IMR-90 (cell line): ENCODE results near the gene PDLIM5. TPM values are rescaled to one million over a fixed set of nuclear protein-coding genes. Genes with fewer than 3 reads are reported as not detected.

Experiments
- ATAC-seq: fragments of 200-7000 bp; cut with Tn5 transposase; 2 replicates; pipeline ENCODE4 v1.9.1; 2020; ENCODE audit warnings: low read depth, mild to moderate bottlenecking, moderate library complexity
- BruUV-seq: library from RNA; stranded (reverse); fragments of 400-500 nt; replicated peaks from 2 replicates; lab custom pipeline; 2021; lab: Mats Ljungman, UMichigan
- CTCF ChIA-PET: fragments of 300-600 bp; formaldehyde crosslinking; extraction: SDS; loops from one replicate; lab custom pipeline; 2021; ENCODE audit warnings: antibody characterized with exemption; lab: Yijun Ruan, JAX
- POLR2A ChIA-PET: fragments of 300-600 bp; sonication (Branson Sonifier 250); formaldehyde crosslinking; loops from one replicate; lab custom pipeline; 2022; ENCODE audit warnings: antibody characterized with exemption; ENCODE audit not compliant: unreplicated experiment; lab: Charles Lee
- DNase-seq: peaks from one replicate; pipeline ENCODE4 v3.0.0; 2013
- H2AFZ ChIP-seq: replicated peaks from 2 replicates; pipeline ENCODE3; 2013; ENCODE audit warnings: low read length, mild to moderate bottlenecking; ENCODE audit not compliant: poor library complexity
- H2AK5ac ChIP-seq: 2 replicates; pipeline ENCODE4 v1.6.1; 2013; ENCODE audit warnings: low read depth, low read length, inconsistent platforms
- H2AK9ac ChIP-seq: replicated peaks from 2 replicates; pipeline ENCODE3; 2013; ENCODE audit warnings: mild to moderate bottlenecking, low read depth, low read length, moderate library complexity; ENCODE audit not compliant: poor library complexity
- H2BK120ac ChIP-seq: 2 replicates; pipeline ENCODE4 v1.6.1; 2013; ENCODE audit warnings: low read depth, low read length, inconsistent platforms
- H2BK15ac ChIP-seq: 3 replicates; pipeline ENCODE4 v1.6.1; 2013; ENCODE audit warnings: low read depth, low read length, inconsistent platforms
- H2BK20ac ChIP-seq: 2 replicates; pipeline ENCODE4 v1.6.1; 2013; ENCODE audit warnings: low read depth, mild to moderate bottlenecking, inconsistent platforms, low read length, moderate library complexity
- H2BK5ac ChIP-seq: 2 replicates; pipeline ENCODE4 v1.6.1; 2013; ENCODE audit warnings: mild to moderate bottlenecking, low read depth, low read length, inconsistent platforms; ENCODE audit not compliant: poor library complexity, severe bottlenecking
- H3K14ac ChIP-seq: replicated peaks from 2 replicates; pipeline ENCODE4 v1.6.1; 2013; ENCODE audit warnings: low read depth, low read length, inconsistent platforms
- H3K18ac ChIP-seq: 2 replicates; pipeline ENCODE4 v1.6.1; 2013; ENCODE audit warnings: low read depth, low read length, control low read depth
- H3K23ac ChIP-seq: 2 replicates; pipeline ENCODE4 v1.6.1; 2013; ENCODE audit warnings: low read depth, low read length, inconsistent platforms
- H3K27ac ChIP-seq: 2 replicates; pipeline ENCODE4 v1.5.1; 2013; ENCODE audit warnings: mild to moderate bottlenecking, control low read depth, low read length; ENCODE audit not compliant: insufficient read depth
- H3K27me3 ChIP-seq: 2 replicates; pipeline ENCODE4 v1.6.1; 2013; ENCODE audit warnings: low read length; ENCODE audit not compliant: control insufficient read depth, insufficient read depth
- H3K36me3 ChIP-seq: 2 replicates; pipeline ENCODE4 v1.6.1; 2013; ENCODE audit warnings: low read length, mixed read lengths; ENCODE audit not compliant: control insufficient read depth, insufficient read depth
- H3K4ac ChIP-seq: 2 replicates; pipeline ENCODE4 v1.6.1; 2013; ENCODE audit warnings: low read depth, low read length, inconsistent platforms
- H3K4me1 ChIP-seq: 2 replicates; pipeline ENCODE4 v1.6.1; 2013; ENCODE audit warnings: low read length, mixed read lengths; ENCODE audit not compliant: control insufficient read depth, insufficient read depth
- H3K4me2 ChIP-seq: 2 replicates; pipeline ENCODE4 v1.6.1; 2013; ENCODE audit warnings: low read depth, mild to moderate bottlenecking, control low read depth, low read length, moderate library complexity
- H3K4me3 ChIP-seq: 2 replicates; pipeline ENCODE4 v1.5.1; 2013; ENCODE audit warnings: low read depth, mild to moderate bottlenecking, control low read depth, low read length, moderate library complexity; ENCODE audit not compliant: insufficient read depth
- H3K56ac ChIP-seq: 2 replicates; pipeline ENCODE4 v1.6.1; 2013; ENCODE audit warnings: low read length, inconsistent platforms; ENCODE audit not compliant: insufficient read depth; ENCODE audit errors: extremely low read depth
- H3K79me1 ChIP-seq, 2 experiments: 2 replicates each; pipeline ENCODE4 v1.6.1; 2013; ENCODE audit warnings: low read length in 2 of 2, inconsistent platforms in 1 of 2, low read depth in 1 of 2
- H3K9ac ChIP-seq: 2 replicates; pipeline ENCODE4 v1.6.1; 2013; ENCODE audit warnings: low read depth, low read length, control low read depth
- H3K9me1 ChIP-seq: 2 replicates; pipeline ENCODE4 v1.6.1; 2013; ENCODE audit warnings: low read length, inconsistent platforms; ENCODE audit not compliant: insufficient read depth
- H3K9me3 ChIP-seq: 2 replicates; pipeline ENCODE4 v1.6.1; 2013; ENCODE audit warnings: low read length; ENCODE audit not compliant: control insufficient read depth, insufficient read depth
- H4K20me1 ChIP-seq: 2 replicates; pipeline ENCODE4 v1.6.1; 2013; ENCODE audit warnings: low read length, inconsistent platforms; ENCODE audit not compliant: insufficient read depth
- H4K5ac ChIP-seq: 2 replicates; pipeline ENCODE4 v1.6.1; 2013; ENCODE audit warnings: mild to moderate bottlenecking, low read depth, low read length, control low read depth
- H4K8ac ChIP-seq, 2 experiments: 2 replicates each; pipeline ENCODE4 v1.6.1; 2013; ENCODE audit warnings: low read depth in 2 of 2, low read length in 2 of 2, control low read depth in 1 of 2, inconsistent platforms in 1 of 2
- H4K91ac ChIP-seq: 2 replicates; pipeline ENCODE4 v1.6.1; 2013; ENCODE audit warnings: low read depth, low read length, inconsistent platforms; ENCODE audit not compliant: insufficient read depth
- MXI1 ChIP-seq: IDR thresholded peaks from 2 replicates; pipeline ENCODE4 v1.6.1; 2012; ENCODE audit warnings: low read depth, mild to moderate bottlenecking, low read length, moderate library complexity, borderline replicate concordance
- WGBS, 2 experiments: methylation state at CpG; one replicate each; pipeline versions ENCODE4 v1.1.5 to v1.1.7; 2013; ENCODE audit warnings: missing lambda C conversion rate in 2 of 2; ENCODE audit not compliant: insufficient read length in 1 of 2; ENCODE audit errors: extremely low coverage in 2 of 2; 5-methylcytosine and 5-hydroxymethylcytosine counted together
- dilution Hi-C: fragments of 300-500 bp; cut with HindIII; formaldehyde crosslinking; loops from one replicate; pipeline ENCODE4 v1.14.3; 2018; ENCODE audit warnings: low sequenced_read_pairs; ENCODE audit not compliant: unreplicated experiment
- in situ Hi-C: fragments of 300-500 bp; cut with MboI; formaldehyde crosslinking; loops from 3 replicates; pipeline ENCODE4 v1.14.3; 2019; ENCODE audit warnings: low sequenced_read_pairs, inconsistent platforms, mixed read lengths
- intact Hi-C: fragments of 100-400 bp; cut with micrococcal nuclease; formaldehyde crosslinking; loops from 2 replicates; pipeline ENCODE4 v1.10.0; 2022
- polyA plus RNA-seq, 3 experiments: library from polyadenylated mRNA; depleted of rRNA; stranded (reverse); fragments of >200 nt; gene quantifications; 2 replicates each; pipeline ENCODE4 v1.2.3, GENCODE V29; 2012; ENCODE audit warnings: low replicate concordance in 1 of 3
- total RNA-seq: library from RNA; depleted of rRNA; stranded (reverse); fragments of >200 nt; gene quantifications from 2 replicates; pipeline ENCODE4 v1.2.3, GENCODE V29; 2012

Gene PDLIM5
- total and polyA plus RNA-seq, 2 of the 4 experiments (the other 2 are of a cell fraction) = 96.5 to 188 TPM

DNA sequence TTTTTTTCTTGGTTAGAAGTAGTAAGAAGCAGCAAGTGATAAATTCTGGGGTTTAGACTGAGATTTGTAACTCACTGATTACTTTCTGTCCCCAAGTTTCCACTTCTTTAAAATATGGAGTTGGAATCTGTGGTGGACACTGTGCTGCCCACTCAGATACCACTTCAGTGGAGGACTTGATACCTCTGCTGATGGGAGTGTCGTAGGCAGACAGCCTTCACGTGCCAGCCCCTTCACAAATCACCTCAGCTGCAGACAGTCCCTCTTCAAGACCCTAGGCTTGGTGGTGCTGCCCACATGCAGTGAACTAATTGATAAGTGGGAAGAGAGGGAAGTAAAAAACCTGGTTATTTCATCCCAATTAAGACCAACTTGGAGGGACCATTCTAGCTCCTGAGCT is 139.5 kb downstream of the PDLIM5 start:
- H3K27me3 ChIP-seq = no peaks in the 10 kb centered on the region
- no peaks in the 10 kb centered on the region for H3K4me1 ChIP-seq
- H2BK20ac ChIP-seq = no peak overlapping the region
- H2AK9ac ChIP-seq = no peak overlapping the region
- POLR2A ChIA-PET = no interaction called here
- no peak overlapping the region for H2AK5ac ChIP-seq
- H3K56ac ChIP-seq = no peak overlapping the region
- TF ChIP-seq MXI1 = no peak
- H3K9ac ChIP-seq = no peak overlapping the region
- dilution Hi-C loops (no loop called here), intact Hi-C loops (loop anchor here (10.0 kb wide), 1 partner anchor 796 kb away; no protein-coding TSS in a partner anchor), in situ Hi-C loops (loop anchor here (10.0 to 25.0 kb wide), 2 partner anchors 286 to 779 kb away; no protein-coding TSS in a partner anchor)
- WGBS, 2 experiments = no CpG with 5 or more reads among the region's 2 CpGs
- H3K4me3 ChIP-seq = no peak overlapping the region
- no peak overlapping the region for H2BK120ac ChIP-seq
- BruUV-seq = no TSS peak
- H3K9me1 ChIP-seq = peaks cover 3% of the 10 kb centered on the region; the same call in 1 of the 2 replicates
- no peak overlapping the region; the same call in 1 of the 2 replicates for H3K4ac ChIP-seq
- no peak overlapping the region for H4K91ac ChIP-seq
- no peak overlapping the region for H3K14ac ChIP-seq
- H4K20me1 ChIP-seq = no peaks in the 10 kb centered on the region
- H3K27ac ChIP-seq = no peak overlapping the region
- no peak overlapping the region for H2BK5ac ChIP-seq
- peaks cover 11 to 18% of the 10 kb centered on the region in 2 experiments; a peak in 3 of 4 replicates for H3K79me1 ChIP-seq
- ATAC-seq (no peak), DNase-seq (no peak)
- H3K23ac ChIP-seq = no peak overlapping the region
- CTCF ChIA-PET = interaction anchor here (1.3 kb wide), 1 partner anchor 185 kb away, joined by 3 read pairs; no protein-coding TSS in a partner anchor
- H3K18ac ChIP-seq = no peak overlapping the region
- no peak overlapping the region for H4K5ac ChIP-seq
- no peak overlapping the region for H3K4me2 ChIP-seq
- H2BK15ac ChIP-seq = no peak overlapping the region
- H3K36me3 ChIP-seq = peaks cover 8% of the 10 kb centered on the region
- no peak overlapping the region for H4K8ac ChIP-seq
- H2AFZ ChIP-seq = no peak overlapping the region
- 0 out of 2 replicates have a peak, but pooled peaks cover 2% of the 10 kb centered on the region for H3K9me3 ChIP-seq
